Measurements from ENCODE around the gene ZBTB5. TPM values are rescaled to one million over a fixed set of nuclear protein-coding genes. Genes with fewer than 3 reads are reported as not detected.

The ZBTB5 gene
- total RNA-seq, 4 donors from 2014 or later: 5.6 to 7.0 (median 6.7) TPM

DNA sequence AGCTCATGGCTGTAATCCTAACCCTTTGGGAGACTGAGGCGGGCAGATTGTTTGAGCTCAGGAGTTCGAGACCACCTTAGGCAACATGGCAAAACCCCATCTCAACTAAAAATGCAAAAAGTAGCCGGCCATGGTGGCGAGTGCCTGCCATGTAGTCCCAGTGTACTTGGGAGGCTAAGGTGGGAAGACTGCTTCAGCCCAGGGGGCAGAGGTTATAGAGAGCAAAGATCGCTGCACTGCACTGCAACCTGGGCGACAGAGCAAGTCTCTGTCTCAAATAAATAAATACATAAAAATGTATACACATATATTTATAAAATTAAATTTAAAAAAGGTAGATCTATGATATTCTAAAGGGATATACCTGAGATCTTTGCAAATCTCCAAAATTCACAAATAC is 19.4 kb downstream of the ZBTB5 start:
- DNase-seq (no peak), ATAC-seq (no peak)
- H3K4me3 ChIP-seq: no peak overlapping the region
- intact Hi-C loops (cut with DNase I; ENCODE audit: low total_unique reads) (no loop called here), in situ Hi-C loops (cut with MboI; ENCODE audit: low sequenced_read_pairs in 4 of 4) (no loop called here)
- H3K36me3 ChIP-seq: peaks cover 0 to 13% of the 10 kb centered on the region in 2 donors
- H3K4me1 ChIP-seq: peaks cover 0 to 2% of the 10 kb centered on the region in 2 donors
- no peaks in the 10 kb centered on the region for H3K9me3 ChIP-seq
- H3K27me3 ChIP-seq: no peaks in the 10 kb centered on the region
- no peak overlapping the region for H3K27ac ChIP-seq
- TF ChIP-seq, protein P1, sequence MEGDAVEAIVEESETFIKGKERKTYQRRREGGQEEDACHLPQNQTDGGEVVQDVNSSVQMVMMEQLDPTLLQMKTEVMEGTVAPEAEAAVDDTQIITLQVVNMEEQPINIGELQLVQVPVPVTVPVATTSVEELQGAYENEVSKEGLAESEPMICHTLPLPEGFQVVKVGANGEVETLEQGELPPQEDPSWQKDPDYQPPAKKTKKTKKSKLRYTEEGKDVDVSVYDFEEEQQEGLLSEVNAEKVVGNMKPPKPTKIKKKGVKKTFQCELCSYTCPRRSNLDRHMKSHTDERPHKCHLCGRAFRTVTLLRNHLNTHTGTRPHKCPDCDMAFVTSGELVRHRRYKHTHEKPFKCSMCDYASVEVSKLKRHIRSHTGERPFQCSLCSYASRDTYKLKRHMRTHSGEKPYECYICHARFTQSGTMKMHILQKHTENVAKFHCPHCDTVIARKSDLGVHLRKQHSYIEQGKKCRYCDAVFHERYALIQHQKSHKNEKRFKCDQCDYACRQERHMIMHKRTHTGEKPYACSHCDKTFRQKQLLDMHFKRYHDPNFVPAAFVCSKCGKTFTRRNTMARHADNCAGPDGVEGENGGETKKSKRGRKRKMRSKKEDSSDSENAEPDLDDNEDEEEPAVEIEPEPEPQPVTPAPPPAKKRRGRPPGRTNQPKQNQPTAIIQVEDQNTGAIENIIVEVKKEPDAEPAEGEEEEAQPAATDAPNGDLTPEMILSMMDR (IDR thresholded peaks at IDR 0.05 in 4 of 5, conservative IDR thresholded peaks at IDR 0.05 in 1 of 5): no peak
- no peak for TF ChIP-seq POLR2A (IDR thresholded peaks at IDR 0.05)

DNA sequence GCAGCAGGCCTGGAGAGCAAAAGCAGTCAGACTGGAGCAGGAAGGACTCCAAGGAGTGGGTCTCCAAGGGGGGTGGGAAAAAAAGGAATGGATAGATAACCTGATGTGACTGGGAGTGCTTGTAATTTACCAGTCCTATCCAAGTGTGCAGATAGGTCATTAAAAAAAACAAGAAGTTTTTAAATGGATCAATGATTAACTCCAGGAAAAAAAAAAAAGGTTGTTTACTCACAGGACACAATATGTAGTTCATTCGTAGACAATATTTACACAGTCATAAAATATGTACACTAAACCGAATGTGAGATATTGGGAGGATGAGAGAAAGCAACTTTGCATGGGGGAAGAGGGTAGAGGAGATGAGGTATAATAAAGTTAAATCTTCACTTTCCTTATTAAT is 20.4 kb downstream of the ZBTB5 start:
- peaks cover 0 to 19% of the 10 kb centered on the region in 2 donors for H3K36me3 ChIP-seq
- intact Hi-C loops (cut with DNase I; ENCODE audit: low total_unique reads) (no loop called here), in situ Hi-C loops (cut with MboI; ENCODE audit: low sequenced_read_pairs in 4 of 4) (no loop called here)
- TF ChIP-seq POLR2A (IDR thresholded peaks at IDR 0.05): no peak
- TF ChIP-seq, protein P1 (IDR thresholded peaks at IDR 0.05 in 4 of 5, conservative IDR thresholded peaks at IDR 0.05 in 1 of 5): no peak
- H3K4me1 ChIP-seq: peaks cover 0 to 2% of the 10 kb centered on the region in 2 donors
- no peak for ATAC-seq
- H3K27me3 ChIP-seq: no peaks in the 10 kb centered on the region
- H3K4me3 ChIP-seq: no peak overlapping the region
- no peak for DNase-seq
- H3K9me3 ChIP-seq: no peaks in the 10 kb centered on the region
- H3K27ac ChIP-seq: no peak overlapping the region

DNA sequence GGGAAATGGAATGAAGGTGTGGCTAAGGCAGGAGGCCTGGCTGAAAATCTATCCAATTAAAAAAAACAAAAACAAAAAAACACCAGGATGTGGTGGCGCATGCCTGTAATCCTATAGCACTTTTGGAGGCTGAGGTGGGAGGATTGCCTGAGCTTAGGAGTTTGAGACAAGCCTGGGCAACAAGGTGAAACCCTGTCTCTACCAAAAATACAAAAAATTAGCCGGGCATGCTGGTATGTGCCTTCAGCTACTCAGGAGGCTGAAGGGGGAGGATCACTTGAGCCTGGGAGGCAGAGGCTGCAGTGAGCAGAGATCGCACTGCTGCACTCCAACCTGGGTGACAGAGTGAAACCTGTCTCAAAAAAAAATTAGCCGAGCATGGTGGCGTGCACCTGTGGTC is 21.7 kb downstream of the ZBTB5 start:
- Histone ChIP-seq H3K27me3 (no peaks in the 10 kb centered on the region), H3K4me1 (peaks cover 4 to 7% of the 10 kb centered on the region in 2 donors), H3K4me3 (no peak overlapping the region), H3K27ac (no peak overlapping the region), H3K36me3 (peaks cover 0 to 32% of the 10 kb centered on the region in 2 donors), H3K9me3 (no peaks in the 10 kb centered on the region)
- intact Hi-C loops (cut with DNase I; ENCODE audit: low total_unique reads) (no loop called here), in situ Hi-C loops (cut with MboI; ENCODE audit: low sequenced_read_pairs in 4 of 4) (no loop called here)
- ATAC-seq: no peak
- TF ChIP-seq, protein P1 (IDR thresholded peaks at IDR 0.05 in 4 of 5, conservative IDR thresholded peaks at IDR 0.05 in 1 of 5): no peak
- TF ChIP-seq POLR2A (IDR thresholded peaks at IDR 0.05): no peak
- DNase-seq: no peak

DNA sequence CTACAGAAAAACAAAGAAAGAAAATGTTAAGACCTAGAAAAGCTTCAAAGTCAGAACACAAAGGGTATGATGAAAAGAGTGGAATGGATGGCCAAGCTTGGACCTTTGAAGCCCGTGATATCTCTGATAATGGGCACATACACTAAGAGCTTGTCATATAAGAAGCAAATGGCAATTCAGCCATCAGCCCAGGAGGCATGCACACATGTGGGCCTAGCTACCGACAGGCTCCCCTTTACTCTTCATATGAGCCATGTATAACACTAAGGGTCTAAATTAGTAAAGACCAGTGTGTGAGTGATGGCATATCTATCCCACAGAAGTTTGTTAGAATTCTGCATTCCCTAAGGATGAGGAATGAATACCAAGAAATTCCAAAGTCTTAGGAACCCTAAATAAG is 22.7 kb downstream of the ZBTB5 start:
- H3K27ac ChIP-seq: no peak overlapping the region
- DNase-seq: no peak
- in situ Hi-C loops (cut with MboI; ENCODE audit: low sequenced_read_pairs in 4 of 4) (no loop called here), intact Hi-C loops (cut with DNase I; ENCODE audit: low total_unique reads) (no loop called here)
- peaks cover 14 to 17% of the 10 kb centered on the region in 2 donors for H3K4me1 ChIP-seq
- H3K9me3 ChIP-seq: no peaks in the 10 kb centered on the region
- H3K4me3 ChIP-seq: no peak overlapping the region
- no peak for TF ChIP-seq POLR2A (IDR thresholded peaks at IDR 0.05)
- TF ChIP-seq, protein P1 (IDR thresholded peaks at IDR 0.05 in 4 of 5, conservative IDR thresholded peaks at IDR 0.05 in 1 of 5): no peak
- peaks cover 0 to 42% of the 10 kb centered on the region in 2 donors for H3K36me3 ChIP-seq
- no peak for ATAC-seq
- no peaks in the 10 kb centered on the region for H3K27me3 ChIP-seq

DNA sequence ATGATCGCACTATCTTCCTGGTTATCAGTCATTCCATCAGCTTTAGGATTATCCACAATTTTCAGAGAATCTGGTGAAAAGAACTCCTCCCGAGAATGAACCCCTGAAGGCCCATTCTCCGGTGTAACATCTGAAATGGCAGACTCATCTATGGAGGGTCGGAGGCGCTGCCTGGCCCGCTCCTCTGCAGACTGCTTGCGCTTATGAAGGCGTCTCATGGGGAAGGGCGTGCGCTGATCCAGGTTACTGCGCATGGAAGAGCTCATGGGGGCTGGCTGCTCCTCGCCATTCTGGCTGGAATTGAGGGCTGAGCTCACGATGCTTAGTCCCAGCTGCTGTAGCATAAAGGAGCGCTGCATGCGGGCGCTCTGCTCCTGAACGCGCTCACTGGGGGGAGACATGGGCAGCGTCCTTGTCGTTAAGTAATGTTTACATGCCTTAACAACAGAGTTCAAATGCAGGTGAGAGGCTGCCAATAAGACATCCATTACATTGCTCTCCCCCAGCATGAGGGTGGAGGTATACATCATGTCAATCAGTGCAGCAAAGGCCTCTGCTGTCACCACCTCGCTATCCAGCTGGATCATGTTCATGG is 23.4 kb downstream of the ZBTB5 start:
- intact Hi-C loops (cut with DNase I; ENCODE audit: low total_unique reads): no loop called here

More for the DNA sequence above, 23.4 kb downstream of the ZBTB5 start:
- Histone ChIP-seq H3K9me3 (no peaks in the 10 kb centered on the region), H3K36me3 (peaks cover 0 to 49% of the 10 kb centered on the region in 2 donors), H3K27ac (no peak overlapping the region), H3K27me3 (no peaks in the 10 kb centered on the region), H3K4me1 (peaks cover 18 to 24% of the 10 kb centered on the region in 2 donors), H3K4me3 (no peak overlapping the region)
- in situ Hi-C loops (cut with MboI; ENCODE audit: low sequenced_read_pairs in 4 of 4): no loop called here
- DNase-seq: no peak
- TF ChIP-seq POLR2A (IDR thresholded peaks at IDR 0.05): no peak
- TF ChIP-seq, protein P1 (IDR thresholded peaks at IDR 0.05 in 4 of 5, conservative IDR thresholded peaks at IDR 0.05 in 1 of 5): no peak
- ATAC-seq: no peak

Data from gastrocnemius medialis (tissue), 4 donors.